K562 (cell line): ENCODE measurements around the gene PRDX3. TPM values are rescaled to one million over a fixed set of nuclear protein-coding genes. Genes with fewer than 3 reads are reported as not detected.

Experiments used
- BCOR ChIP-seq: fragments of 450-650 bp; IDR thresholded peaks from 2 replicates; pipeline ENCODE4 v1.6.1; 2016
- DPF2 ChIP-seq: fragments of 450-650 bp; IDR thresholded peaks from 2 replicates; pipeline ENCODE4 v1.6.1; 2016
- EP300 ChIP-seq: IDR thresholded peaks from 2 replicates; pipeline ENCODE4 v1.6.1; 2012; ENCODE audit warnings: low read length, improper control_type of control experiment
- GTF2A2 ChIP-seq: IDR thresholded peaks from 2 replicates; pipeline ENCODE4 v1.6.1; 2016; ENCODE audit warnings: mild to moderate bottlenecking, missing genetic modification characterization, missing compliant biosample characterization
- IRF2 ChIP-seq: sonication (generic); formaldehyde crosslinking; IDR thresholded peaks from 2 replicates; pipeline ENCODE4 v1.8.1; 2022; ENCODE audit warnings: mild to moderate bottlenecking, missing genetic modification reagents
- MAFG ChIP-seq: fragments of 450-650 bp; conservative IDR thresholded peaks from 2 replicates; pipeline ENCODE4 v1.6.1; 2016; ENCODE audit warnings: missing genetic modification characterization, missing compliant biosample characterization
- NFIX ChIP-seq: fragments of 250-450 bp; sonication (Bioruptor Pico); IDR thresholded peaks from 2 replicates; pipeline ENCODE4 v1.4.0; 2020; ENCODE audit warnings: low read depth, mild to moderate bottlenecking, moderate library complexity
- POLR2B ChIP-seq: fragments of 450-650 bp; IDR thresholded peaks from 2 replicates; pipeline ENCODE4 v1.6.1; 2018; ENCODE audit warnings: low read depth; ENCODE audit not compliant: partially characterized antibody
- SREBF1 ChIP-seq: fragments of 150-350 bp; IDR thresholded peaks from 2 replicates; pipeline ENCODE4 v1.6.1; 2014; ENCODE audit warnings: antibody characterized with exemption, low read depth, low read length, borderline replicate concordance
- TCF15 ChIP-seq: fragments of 250-450 bp; sonication (Bioruptor Pico); IDR thresholded peaks from 2 replicates; pipeline ENCODE4 v1.8.0; 2022; ENCODE audit warnings: moderate library complexity, mild to moderate bottlenecking, inconsistent platforms
- ZC3H4 ChIP-seq: sonication (generic); formaldehyde crosslinking; IDR thresholded peaks from 2 replicates; pipeline ENCODE4 v1.9.0; 2021; ENCODE audit warnings: missing genetic modification reagents, borderline replicate concordance
- ZNF436 ChIP-seq: fragments of 250-450, 450-650 bp; sonication (Bioruptor Pico); formaldehyde crosslinking; IDR thresholded peaks from 2 replicates; pipeline ENCODE4 v1.7.0; 2020; ENCODE audit warnings: mild to moderate bottlenecking
- ZNF592 ChIP-seq: fragments of 450-650 bp; IDR thresholded peaks from 2 replicates; pipeline ENCODE4 v1.6.1; 2017; ENCODE audit warnings: antibody characterized with exemption, mild to moderate bottlenecking
- ZNF707 ChIP-seq: fragments of 250-450 bp; sonication (Bioruptor Pico); conservative IDR thresholded peaks from 2 replicates; pipeline ENCODE4 v1.8.0; 2022; ENCODE audit warnings: inconsistent platforms, mild to moderate bottlenecking, moderate library complexity
- ZNF766 ChIP-seq: fragments of 200-800 bp; sonication (Bioruptor generic); conservative IDR thresholded peaks from 2 replicates; pipeline ENCODE4 v1.6.1; 2016; ENCODE audit warnings: missing genetic modification characterization, missing compliant biosample characterization
- polyA plus RNA-seq, 8 experiments: library from polyadenylated mRNA; depleted of rRNA in 4 of 8; stranded (reverse) in 5 of 8; unstranded in 3 of 8; fragments of >200 nt; fragmentation: Nextera tagmentation in 2 of 8; fragmentation: Illumina TruSeq in 1 of 8; extraction: Ambion mirVana in 2 of 8; extraction: Trizol in 1 of 8; gene quantifications; 2 replicates each; pipeline versions ENCODE4 v1.2.1 to v1.2.3, GENCODE V29; 2011 to 2014; ENCODE audit warnings: inconsistent platforms in 1 of 8, missing spikeins in 1 of 8
- total RNA-seq, 7 experiments: library from RNA; depleted of rRNA in 6 of 7; stranded (reverse); fragments of >200 nt in 6 of 7; fragmentation: Illumina TruSeq in 2 of 7; extraction: Trizol in 2 of 7; gene quantifications; 2 replicates each; pipeline versions ENCODE4 v1.2.1 to v1.2.3, GENCODE V29; 2011 to 2021; ENCODE audit warnings: low replicate concordance in 1 of 7

The PRDX3 gene
- total and polyA plus RNA-seq, 9 of the 15 experiments (the other 6 are each of a cell fraction or from before 2014, with no cell fraction given) = 122 to 994 (median 173) TPM

GRCh38 chr10:119166564-119166963, 12.0 kb downstream of the PRDX3 start (continued):
- TF ChIP-seq NFIX = no peak
- TF ChIP-seq GTF2A2 (tag) = no peak
- no peak for TF ChIP-seq ZC3H4 (CRISPR knock-in tag)
- 0 out of 2 replicates have a peak, but pooled peaks have one; percentile 36 for TF ChIP-seq ZNF436 (CRISPR knock-in tag)
- peak; percentile 54; the same call in 1 of the 2 replicates for TF ChIP-seq BCOR
- TF ChIP-seq ZNF707 (CRISPR knock-in tag) = no peak
- TF ChIP-seq TCF15 (CRISPR knock-in tag) = no peak
- no peak for TF ChIP-seq ZNF766 (CRISPR knock-in tag)
- no peak for TF ChIP-seq IRF2 (CRISPR knock-in tag)
- peak; percentile 19; the same call in 1 of the 2 replicates for TF ChIP-seq DPF2
- peak; percentile 65; the same call in 1 of the 2 replicates for TF ChIP-seq ZNF592
- TF ChIP-seq MAFG (tag) = no peak
- no peak for TF ChIP-seq POLR2B
- no peak for TF ChIP-seq EP300
- no peak for TF ChIP-seq SREBF1
- TF ChIP-seq, all 486 proteins: peak for 10
